Measurements from ENCODE around the gene ZHX3. TPM values are rescaled to one million over a fixed set of nuclear protein-coding genes. Genes with fewer than 3 reads are reported as not detected.

ZHX3 gene
- total and polyA plus RNA-seq, 2 experiments from 2014 or later, result 5.8 to 10.3 TPM

GRCh38 chr20:41356951-41357350, 39.4 kb upstream of the ZHX3 start:
- H3K36me3 ChIP-seq, result no peaks in the 10 kb centered on the region
- H3K4me1 ChIP-seq (ENCODE audit: low read depth), result no peaks in the 10 kb centered on the region
- no peak for TF ChIP-seq CTCF (IDR thresholded peaks at IDR 0.05; ENCODE audit: low read depth, low read length)
- no peaks in the 10 kb centered on the region for H3K27me3 ChIP-seq
- no peak for DNase-seq (ENCODE audit: low read depth in 1 of 2, low spot score in 1 of 2)
- no peak overlapping the region for H3K27ac ChIP-seq
- H3K4me3 ChIP-seq, result no peak overlapping the region
- H3K9me3 ChIP-seq (ENCODE audit: low read depth), result no peaks in the 10 kb centered on the region

- TF ChIP-seq CTCF (IDR thresholded peaks at IDR 0.05; ENCODE audit: low read depth, low read length), result no peak
- H3K36me3 ChIP-seq, result no peaks in the 10 kb centered on the region
These were observed 38.2 kb upstream of the ZHX3 start for GRCh38 chr20:41355598-41356203.

GRCh38 chr20:41355192-41355591, 37.7 kb upstream of the ZHX3 start:
- no peak for TF ChIP-seq CTCF (IDR thresholded peaks at IDR 0.05; ENCODE audit: low read depth, low read length)
- H3K9me3 ChIP-seq (ENCODE audit: low read depth), result no peaks in the 10 kb centered on the region
- H3K4me3 ChIP-seq, result no peak overlapping the region
- H3K27ac ChIP-seq, result no peak overlapping the region
- no peaks in the 10 kb centered on the region for H3K27me3 ChIP-seq
- H3K36me3 ChIP-seq, result no peaks in the 10 kb centered on the region
- DNase-seq (ENCODE audit: low read depth in 1 of 2, low spot score in 1 of 2), result no peak
- no peaks in the 10 kb centered on the region for H3K4me1 ChIP-seq (ENCODE audit: low read depth)

More at GRCh38 chr20:41355598-41356203, 38.2 kb upstream of the ZHX3 start:
- no peak for DNase-seq (ENCODE audit: low read depth in 1 of 2, low spot score in 1 of 2)
- Histone ChIP-seq H3K9me3 (ENCODE audit: low read depth) (no peaks in the 10 kb centered on the region), H3K27ac (no peak overlapping the region), H3K4me3 (no peak overlapping the region), H3K27me3 (no peaks in the 10 kb centered on the region), H3K4me1 (ENCODE audit: low read depth) (no peaks in the 10 kb centered on the region)

- no peaks in the 10 kb centered on the region for H3K4me1 ChIP-seq (ENCODE audit: low read depth)
- peaks cover 1% of the 10 kb centered on the region for H3K36me3 ChIP-seq
- H3K27ac ChIP-seq, result no peak overlapping the region
- DNase-seq (ENCODE audit: low read depth in 1 of 2, low spot score in 1 of 2), result no peak
- TF ChIP-seq CTCF (IDR thresholded peaks at IDR 0.05; ENCODE audit: low read depth, low read length), result no peak
- no peak overlapping the region for H3K4me3 ChIP-seq
- H3K9me3 ChIP-seq (ENCODE audit: low read depth), result no peaks in the 10 kb centered on the region
- H3K27me3 ChIP-seq, result no peaks in the 10 kb centered on the region
These were observed 36.0 kb upstream of the ZHX3 start for GRCh38 chr20:41353530-41353929.

GRCh38 chr20:41352666-41353065, 35.1 kb upstream of the ZHX3 start:
- no peaks in the 10 kb centered on the region for H3K4me1 ChIP-seq (ENCODE audit: low read depth)
- TF ChIP-seq CTCF (IDR thresholded peaks at IDR 0.05; ENCODE audit: low read depth, low read length), result no peak
- DNase-seq (ENCODE audit: low read depth in 1 of 2, low spot score in 1 of 2), result no peak
- H3K9me3 ChIP-seq (ENCODE audit: low read depth), result no peaks in the 10 kb centered on the region
- H3K36me3 ChIP-seq, result peaks cover 3% of the 10 kb centered on the region
- H3K27ac ChIP-seq, result no peak overlapping the region
- H3K27me3 ChIP-seq, result no peaks in the 10 kb centered on the region
- no peak overlapping the region for H3K4me3 ChIP-seq

Data from cardiac muscle cell (in vitro differentiated cells and primary cell).